ENCODE measurements around the gene COL23A1. TPM values are rescaled to one million over a fixed set of nuclear protein-coding genes. Genes with fewer than 3 reads are reported as not detected.
"Not testable (repeated sequence)": the region's sequence is repeated elsewhere in the genome, so short reads cannot be mapped to it uniquely, and the experiment has no call there.

Gene COL23A1
- total RNA-seq, 1 experiment from 2014 or later: 5.7 TPM

DNA sequence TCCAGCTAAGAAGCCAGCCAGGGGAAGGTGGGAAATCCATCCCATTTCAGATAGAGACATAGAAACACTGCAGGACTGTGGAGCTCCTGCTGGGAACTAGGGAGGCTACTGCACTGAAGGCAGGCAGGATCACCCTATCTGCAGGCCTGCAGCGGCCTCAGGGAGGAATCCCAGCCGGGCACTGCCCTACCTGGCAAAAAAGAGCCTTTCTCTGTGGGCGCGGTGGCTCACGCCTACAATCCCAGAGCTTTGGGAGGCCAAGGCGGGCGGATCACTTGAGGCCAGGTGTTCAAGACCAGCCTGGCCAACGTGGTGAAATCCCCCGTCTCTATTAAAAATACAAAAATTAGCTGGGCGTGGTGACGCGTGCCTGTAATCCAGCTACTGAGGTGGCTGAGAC lies 286.2 kb downstream of the COL23A1 start:
- Histone ChIP-seq H3K9me3 (ENCODE audit: low read length) (no peaks in the 10 kb centered on the region), H3K36me3 (ENCODE audit: insufficient read depth, low read length) (no peaks in the 10 kb centered on the region), H3K4me1 (ENCODE audit: low read length) (peaks cover 16% of the 10 kb centered on the region), H2AFZ (ENCODE audit: low read length) (no peak overlapping the region), H3K27me3 (ENCODE audit: low read length) (no peaks in the 10 kb centered on the region), H4K20me1 (ENCODE audit: insufficient read depth, low read depth, low read length) (no peaks in the 10 kb centered on the region), H3K9ac (ENCODE audit: low read length) (no peak overlapping the region), H3K4me2 (ENCODE audit: low read depth, low read length, poor library complexity, severe bottlenecking) (no peak overlapping the region), H3K79me2 (ENCODE audit: low read length) (no peaks in the 10 kb centered on the region), H3K4me3 (ENCODE audit: low read length) (no peak overlapping the region), H3K27ac (ENCODE audit: low read length) (no peak overlapping the region), H3K9me2 (replicated peaks; ENCODE audit: insufficient read depth, low read length) (no peaks in the 10 kb centered on the region)
- no peak for DNase-seq

GRCh38 chr5:178302321-178302720 lies 287.9 kb downstream of the COL23A1 start:
- H3K4me2 ChIP-seq (ENCODE audit: low read depth, low read length, poor library complexity, severe bottlenecking): peak overlapping the region; percentile 43
- H3K9me2 ChIP-seq (replicated peaks; ENCODE audit: insufficient read depth, low read length); DNase-seq; H3K36me3 ChIP-seq (ENCODE audit: insufficient read depth, low read length); H2AFZ ChIP-seq (ENCODE audit: low read length); H3K9me3 ChIP-seq (ENCODE audit: low read length); H3K9ac ChIP-seq (ENCODE audit: low read length); H4K20me1 ChIP-seq (ENCODE audit: insufficient read depth, low read depth, low read length); H3K79me2 ChIP-seq (ENCODE audit: low read length); H3K27me3 ChIP-seq (ENCODE audit: low read length): not testable (repeated sequence)
- peaks cover 16% of the 10 kb centered on the region for H3K4me1 ChIP-seq (ENCODE audit: low read length)
- H3K4me3 ChIP-seq (ENCODE audit: low read length): peak overlapping the region; percentile 53; the same call in 1 of the 2 replicates
- peak overlapping the region; percentile 28; the same call in 1 of the 2 replicates for H3K27ac ChIP-seq (ENCODE audit: low read length)

DNA sequence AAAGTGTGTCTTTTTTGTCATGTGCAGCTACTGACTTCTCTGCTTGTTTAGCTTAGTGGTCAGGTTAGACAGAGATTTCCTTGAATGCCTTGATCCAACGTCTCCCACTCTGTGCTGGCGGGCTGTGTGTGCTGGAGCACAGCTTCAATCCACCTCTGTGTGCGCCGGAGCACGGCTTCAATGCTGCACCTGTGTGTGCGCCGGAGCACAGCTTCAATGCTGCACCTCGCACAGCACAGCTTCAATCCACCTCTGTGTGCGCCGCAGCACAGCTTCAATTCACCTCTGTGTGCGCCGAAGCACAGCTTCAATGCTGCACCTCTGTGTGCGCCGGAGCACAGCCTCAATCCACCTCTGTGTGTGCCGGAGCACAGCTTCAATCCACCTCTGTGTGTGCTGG lies 288.6 kb downstream of the COL23A1 start:
- Histone ChIP-seq H3K27ac (ENCODE audit: low read length) (peak overlapping the region; percentile 49; the same call in 1 of the 2 replicates), H3K9me3 (ENCODE audit: low read length) (no peaks in the 10 kb centered on the region), H3K4me2 (ENCODE audit: low read depth, low read length, poor library complexity, severe bottlenecking) (peak overlapping the region; percentile 43), H3K4me3 (ENCODE audit: low read length) (peak overlapping the region; percentile 53; the same call in 1 of the 2 replicates), H3K9me2 (replicated peaks; ENCODE audit: insufficient read depth, low read length) (no peaks in the 10 kb centered on the region), H3K9ac (ENCODE audit: low read length) (no peak overlapping the region), H3K36me3 (ENCODE audit: insufficient read depth, low read length) (no peaks in the 10 kb centered on the region), H4K20me1 (ENCODE audit: insufficient read depth, low read depth, low read length) (no peaks in the 10 kb centered on the region), H3K4me1 (ENCODE audit: low read length) (peaks cover 16% of the 10 kb centered on the region), H3K79me2 (ENCODE audit: low read length) (no peaks in the 10 kb centered on the region), H3K27me3 (ENCODE audit: low read length) (no peaks in the 10 kb centered on the region), H2AFZ (ENCODE audit: low read length) (no peak overlapping the region)
- no peak for DNase-seq

DNA sequence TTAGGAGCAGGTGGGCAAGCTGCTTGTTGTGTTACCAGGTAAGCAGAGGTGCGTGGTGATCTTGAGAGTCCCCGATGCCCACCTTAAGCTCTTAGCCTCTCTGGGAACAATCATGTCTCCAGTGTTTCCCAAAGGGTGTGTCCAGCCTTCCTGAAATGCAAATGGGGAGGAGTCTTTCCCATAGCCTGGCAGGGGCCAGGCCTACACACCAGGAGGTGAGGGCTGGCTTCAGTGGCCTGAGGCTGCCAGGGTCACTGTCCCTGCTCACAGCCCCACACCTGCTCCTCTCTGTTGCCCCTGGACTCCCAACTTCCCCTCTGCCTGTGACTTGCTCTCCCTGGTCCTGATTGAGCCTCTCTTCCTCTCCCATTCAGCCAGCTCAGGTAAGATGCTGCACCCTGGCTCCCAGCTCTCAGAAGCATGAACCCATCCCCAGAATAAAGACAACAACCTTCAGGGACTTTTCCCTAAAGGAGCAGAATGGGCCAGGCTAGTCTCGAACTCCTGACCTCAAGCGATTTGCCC lies 291.8 kb downstream of the COL23A1 start:
- Histone ChIP-seq H4K20me1 (ENCODE audit: insufficient read depth, low read depth, low read length) (no peaks in the 10 kb centered on the region), H3K9me3 (ENCODE audit: low read length) (no peaks in the 10 kb centered on the region), H3K79me2 (ENCODE audit: low read length) (no peaks in the 10 kb centered on the region), H3K27ac (ENCODE audit: low read length) (no peak overlapping the region), H3K36me3 (ENCODE audit: insufficient read depth, low read length) (no peaks in the 10 kb centered on the region), H3K27me3 (ENCODE audit: low read length) (no peaks in the 10 kb centered on the region), H2AFZ (ENCODE audit: low read length) (no peak overlapping the region), H3K9me2 (replicated peaks; ENCODE audit: insufficient read depth, low read length) (no peaks in the 10 kb centered on the region), H3K9ac (ENCODE audit: low read length) (no peak overlapping the region), H3K4me2 (ENCODE audit: low read depth, low read length, poor library complexity, severe bottlenecking) (no peak overlapping the region), H3K4me1 (ENCODE audit: low read length) (peaks cover 16% of the 10 kb centered on the region), H3K4me3 (ENCODE audit: low read length) (no peak overlapping the region)
- no peak for DNase-seq

DNA sequence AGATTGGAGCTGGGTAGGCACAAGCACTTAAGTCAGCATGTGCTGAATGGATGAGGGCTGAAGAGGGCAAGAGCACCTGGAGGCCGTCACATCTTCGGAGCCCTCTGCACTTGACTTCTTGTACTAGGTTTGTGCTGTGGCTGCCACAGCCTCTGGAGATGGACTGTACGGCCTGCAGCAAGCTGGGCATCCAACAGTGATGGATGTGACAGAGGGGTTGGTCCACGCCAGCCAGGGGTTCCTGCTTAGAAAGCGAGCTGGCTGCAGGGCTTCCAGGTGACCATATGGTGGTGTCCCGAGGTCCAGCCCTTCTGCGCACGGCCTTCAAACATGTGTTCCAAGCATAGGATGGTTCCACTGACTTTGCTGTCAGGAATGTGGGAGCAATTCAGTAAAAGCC lies 292.4 kb downstream of the COL23A1 start:
- Histone ChIP-seq H3K36me3 (ENCODE audit: insufficient read depth, low read length) (no peaks in the 10 kb centered on the region), H4K20me1 (ENCODE audit: insufficient read depth, low read depth, low read length) (no peaks in the 10 kb centered on the region), H3K79me2 (ENCODE audit: low read length) (no peaks in the 10 kb centered on the region), H3K9me3 (ENCODE audit: low read length) (no peaks in the 10 kb centered on the region), H3K27ac (ENCODE audit: low read length) (no peak overlapping the region), H3K9ac (ENCODE audit: low read length) (no peak overlapping the region), H3K4me2 (ENCODE audit: low read depth, low read length, poor library complexity, severe bottlenecking) (no peak overlapping the region), H3K27me3 (ENCODE audit: low read length) (no peaks in the 10 kb centered on the region), H2AFZ (ENCODE audit: low read length) (no peak overlapping the region), H3K4me3 (ENCODE audit: low read length) (no peak overlapping the region), H3K9me2 (replicated peaks; ENCODE audit: insufficient read depth, low read length) (no peaks in the 10 kb centered on the region), H3K4me1 (ENCODE audit: low read length) (peaks cover 15% of the 10 kb centered on the region)
- no peak for DNase-seq

GRCh38 chr5:178296066-178296465 lies 294.1 kb downstream of the COL23A1 start:
- H3K36me3 ChIP-seq (ENCODE audit: insufficient read depth, low read length): no peaks in the 10 kb centered on the region
- H3K9me3 ChIP-seq (ENCODE audit: low read length): no peaks in the 10 kb centered on the region
- H4K20me1 ChIP-seq (ENCODE audit: insufficient read depth, low read depth, low read length): no peaks in the 10 kb centered on the region
- no peak overlapping the region for H3K4me2 ChIP-seq (ENCODE audit: low read depth, low read length, poor library complexity, severe bottlenecking)
- no peaks in the 10 kb centered on the region for H3K9me2 ChIP-seq (replicated peaks; ENCODE audit: insufficient read depth, low read length)
- no peaks in the 10 kb centered on the region for H3K79me2 ChIP-seq (ENCODE audit: low read length)
- H2AFZ ChIP-seq (ENCODE audit: low read length): no peak overlapping the region
- H3K27me3 ChIP-seq (ENCODE audit: low read length): no peaks in the 10 kb centered on the region
- no peaks in the 10 kb centered on the region for H3K4me1 ChIP-seq (ENCODE audit: low read length)
- DNase-seq: no peak
- H3K27ac ChIP-seq (ENCODE audit: low read length): no peak overlapping the region
- no peak overlapping the region for H3K4me3 ChIP-seq (ENCODE audit: low read length)
- H3K9ac ChIP-seq (ENCODE audit: low read length): no peak overlapping the region

DNA sequence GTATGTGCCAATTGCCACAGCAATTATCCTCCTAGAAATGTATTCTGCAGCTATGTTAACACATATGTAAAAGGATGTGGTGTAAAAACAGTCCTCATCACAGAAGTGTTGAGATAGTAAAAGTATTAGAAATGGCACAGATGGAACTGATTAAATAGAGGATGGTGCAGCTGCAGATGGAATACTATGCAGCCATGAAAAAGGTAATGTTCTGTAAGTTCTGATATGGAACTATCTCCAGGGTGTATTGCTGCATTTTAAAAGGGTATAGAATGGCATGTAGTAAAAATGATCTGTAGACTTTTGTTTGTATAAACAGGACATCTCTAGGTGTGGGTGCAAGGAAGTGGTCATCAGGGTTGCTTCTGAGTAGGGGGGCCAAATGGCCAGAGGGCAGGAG lies 294.6 kb downstream of the COL23A1 start:
- Histone ChIP-seq H3K9ac (ENCODE audit: low read length) (no peak overlapping the region), H2AFZ (ENCODE audit: low read length) (no peak overlapping the region), H3K27ac (ENCODE audit: low read length) (no peak overlapping the region), H3K4me2 (ENCODE audit: low read depth, low read length, poor library complexity, severe bottlenecking) (no peak overlapping the region), H3K4me3 (ENCODE audit: low read length) (no peak overlapping the region), H3K4me1 (ENCODE audit: low read length) (no peaks in the 10 kb centered on the region), H3K36me3 (ENCODE audit: insufficient read depth, low read length) (no peaks in the 10 kb centered on the region), H4K20me1 (ENCODE audit: insufficient read depth, low read depth, low read length) (no peaks in the 10 kb centered on the region), H3K9me2 (replicated peaks; ENCODE audit: insufficient read depth, low read length) (no peaks in the 10 kb centered on the region), H3K27me3 (ENCODE audit: low read length) (no peaks in the 10 kb centered on the region), H3K9me3 (ENCODE audit: low read length) (no peaks in the 10 kb centered on the region), H3K79me2 (ENCODE audit: low read length) (no peaks in the 10 kb centered on the region)
- DNase-seq: no peak

- Histone ChIP-seq H4K20me1 (ENCODE audit: insufficient read depth, low read depth, low read length) (no peaks in the 10 kb centered on the region), H3K9me2 (replicated peaks; ENCODE audit: insufficient read depth, low read length) (no peaks in the 10 kb centered on the region), H3K27me3 (ENCODE audit: low read length) (no peaks in the 10 kb centered on the region), H3K9me3 (ENCODE audit: low read length) (no peaks in the 10 kb centered on the region), H3K4me1 (ENCODE audit: low read length) (no peaks in the 10 kb centered on the region), H3K79me2 (ENCODE audit: low read length) (no peaks in the 10 kb centered on the region), H3K4me3 (ENCODE audit: low read length) (no peak overlapping the region), H3K9ac (ENCODE audit: low read length) (no peak overlapping the region), H3K27ac (ENCODE audit: low read length) (no peak overlapping the region), H2AFZ (ENCODE audit: low read length) (no peak overlapping the region), H3K36me3 (ENCODE audit: insufficient read depth, low read length) (no peaks in the 10 kb centered on the region), H3K4me2 (ENCODE audit: low read depth, low read length, poor library complexity, severe bottlenecking) (no peak overlapping the region)
- DNase-seq: no peak
Observed at GRCh38 chr5:178293815-178294214, 296.4 kb downstream of the COL23A1 start.

DNA sequence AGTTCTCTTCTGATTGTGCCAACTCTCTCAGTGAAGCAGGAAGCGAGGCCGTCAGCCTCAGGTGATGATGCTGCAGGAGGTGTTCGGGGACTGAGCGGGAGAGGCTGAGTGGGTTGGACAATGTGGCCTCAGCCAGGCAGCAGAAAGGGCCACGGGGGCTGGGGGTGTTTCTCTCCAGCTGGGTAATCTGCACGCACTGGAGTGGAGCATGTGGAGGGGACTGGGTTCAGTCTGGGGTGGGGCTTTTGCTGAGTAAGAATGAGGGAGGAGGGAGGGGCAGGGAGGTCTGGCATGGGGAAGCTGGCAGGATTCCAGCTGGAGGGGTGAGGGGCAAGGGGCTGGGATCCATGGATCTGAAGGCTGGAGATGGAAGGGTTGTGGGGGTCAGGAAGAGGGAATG lies 296.8 kb downstream of the COL23A1 start:
- H3K27me3 ChIP-seq (ENCODE audit: low read length): no peaks in the 10 kb centered on the region
- H2AFZ ChIP-seq (ENCODE audit: low read length): no peak overlapping the region
- H3K9me2 ChIP-seq (replicated peaks; ENCODE audit: insufficient read depth, low read length): no peaks in the 10 kb centered on the region
- no peak overlapping the region for H3K27ac ChIP-seq (ENCODE audit: low read length)
- no peaks in the 10 kb centered on the region for H3K9me3 ChIP-seq (ENCODE audit: low read length)
- H4K20me1 ChIP-seq (ENCODE audit: insufficient read depth, low read depth, low read length): no peaks in the 10 kb centered on the region
- no peak for DNase-seq
- no peaks in the 10 kb centered on the region for H3K36me3 ChIP-seq (ENCODE audit: insufficient read depth, low read length)
- no peaks in the 10 kb centered on the region for H3K4me1 ChIP-seq (ENCODE audit: low read length)
- no peak overlapping the region for H3K4me2 ChIP-seq (ENCODE audit: low read depth, low read length, poor library complexity, severe bottlenecking)
- no peaks in the 10 kb centered on the region for H3K79me2 ChIP-seq (ENCODE audit: low read length)
- no peak overlapping the region for H3K9ac ChIP-seq (ENCODE audit: low read length)
- no peak overlapping the region for H3K4me3 ChIP-seq (ENCODE audit: low read length)
